MV-4-11 (cell line): ENCODE results near the gene RIPOR1.
A peak's percentile ranks its signal among the peaks of the same experiment; 100 is the strongest.
"Not testable (repeated sequence)": the region's sequence is repeated elsewhere in the genome, so short reads cannot be mapped to it uniquely, and the experiment has no call there.

Experiments
- DNase-seq: peaks from one replicate; lab custom pipeline; 2025; lab: John Stamatoyannopoulos, UW

Gene RIPOR1

DNA sequence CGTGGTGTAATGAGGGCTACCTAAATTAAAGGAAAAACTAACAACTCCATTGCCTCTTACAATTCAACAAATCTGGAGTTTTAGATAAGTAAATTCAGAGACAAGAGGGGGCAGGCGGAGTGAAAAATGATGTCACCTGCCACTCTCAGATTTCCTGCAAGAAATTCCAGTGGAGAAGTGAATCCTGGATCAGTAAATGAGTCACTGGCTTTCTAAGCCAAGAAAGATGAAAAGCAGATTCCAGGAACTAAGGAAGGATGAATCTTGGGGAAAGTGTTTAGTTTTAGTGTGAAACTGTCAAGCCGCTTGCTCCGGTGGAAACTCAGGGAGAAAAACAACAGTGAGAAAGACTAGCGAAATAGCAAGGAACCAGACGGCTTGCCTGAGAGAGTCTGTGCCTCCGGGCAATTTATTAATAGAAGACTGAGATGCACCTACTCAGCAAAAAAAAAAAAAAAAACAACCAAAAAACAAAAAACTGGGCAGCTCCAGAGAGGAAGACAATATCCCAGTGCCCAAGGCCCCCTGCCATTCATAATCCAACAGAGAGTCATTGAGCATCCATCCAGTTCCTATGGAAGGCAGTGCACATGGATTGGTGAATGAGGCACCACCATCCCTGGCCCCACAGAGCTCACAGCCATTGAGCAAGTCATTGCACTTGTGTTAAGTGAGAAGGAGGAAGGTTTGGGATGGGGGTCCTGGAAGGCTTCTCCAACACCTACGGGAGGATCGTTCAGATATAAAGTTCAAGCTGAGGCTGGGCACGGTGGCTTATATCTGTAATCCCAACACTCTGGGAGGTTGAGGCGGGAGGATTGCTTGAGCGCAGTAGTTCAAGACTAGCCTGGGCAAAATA, 12.1 kb upstream of the RIPOR1 start:
- DNase-seq = no peak

- no peak for DNase-seq
These were observed 11.5 kb upstream of the RIPOR1 start for GRCh38 chr16:67517155-67517445.

GRCh38 chr16:67517661-67518423, 10.8 kb upstream of the RIPOR1 start:
- DNase-seq = no peak

GRCh38 chr16:67518676-67519075, 10.0 kb upstream of the RIPOR1 start:
- no peak for DNase-seq

DNA sequence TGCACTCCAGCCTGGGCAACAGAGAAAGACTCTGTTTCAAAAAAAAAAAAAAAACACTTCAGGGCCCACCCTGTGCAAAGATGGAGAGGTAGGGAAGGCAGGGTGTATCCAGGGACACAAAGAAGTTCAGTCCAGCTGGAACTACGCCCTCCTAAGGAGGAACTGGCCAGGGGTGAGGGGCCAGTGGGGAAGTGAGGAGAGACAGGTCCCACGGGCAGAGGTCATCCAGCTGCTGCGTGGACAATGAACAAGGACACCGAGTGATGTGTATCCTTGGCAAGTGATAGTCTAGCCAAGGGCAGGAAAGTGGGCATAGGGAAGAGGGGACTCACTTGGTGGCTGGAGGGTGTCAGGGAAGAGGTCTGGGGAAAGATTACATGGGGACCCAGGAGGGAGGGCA, 9.4 kb upstream of the RIPOR1 start:
- DNase-seq = no peak

GRCh38 chr16:67521095-67521804, 7.4 kb upstream of the RIPOR1 start:
- peak; percentile 95 for DNase-seq

- peak; percentile 75 for DNase-seq
These were observed 3.3 kb upstream of the RIPOR1 start for GRCh38 chr16:67525176-67525860.

GRCh38 chr16:67526149-67526791, 2.4 kb upstream of the RIPOR1 start:
- DNase-seq = no peak

- no peak for DNase-seq
These were observed 397 bp downstream of the RIPOR1 start for GRCh38 chr16:67528870-67529581.

- DNase-seq = no peak
These were observed 968 bp downstream of the RIPOR1 start for GRCh38 chr16:67529582-67530012.

GRCh38 chr16:67530013-67530939, 1.6 kb downstream of the RIPOR1 start:
- no peak for DNase-seq

DNA sequence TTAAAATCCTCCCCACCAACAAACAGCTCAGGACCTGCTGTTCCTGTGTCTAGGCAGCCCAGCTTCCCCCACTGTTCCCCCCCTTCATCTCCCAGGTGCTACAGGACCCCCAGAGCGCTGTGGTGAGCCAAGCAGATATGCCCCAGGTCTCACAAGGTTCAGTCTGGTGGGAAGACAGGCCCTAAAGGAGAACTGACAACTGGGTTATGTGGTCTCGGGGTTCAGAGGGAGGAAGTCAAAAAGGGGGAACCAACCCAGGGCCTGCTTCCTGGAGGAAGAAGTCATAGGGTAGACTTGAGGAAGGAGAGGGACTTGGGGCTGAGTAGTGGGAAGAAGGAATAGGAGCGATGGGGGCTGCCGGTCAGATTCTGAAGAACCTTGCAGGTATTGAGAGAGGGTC, 2.6 kb downstream of the RIPOR1 start:
- peak; percentile 90 for DNase-seq

DNA sequence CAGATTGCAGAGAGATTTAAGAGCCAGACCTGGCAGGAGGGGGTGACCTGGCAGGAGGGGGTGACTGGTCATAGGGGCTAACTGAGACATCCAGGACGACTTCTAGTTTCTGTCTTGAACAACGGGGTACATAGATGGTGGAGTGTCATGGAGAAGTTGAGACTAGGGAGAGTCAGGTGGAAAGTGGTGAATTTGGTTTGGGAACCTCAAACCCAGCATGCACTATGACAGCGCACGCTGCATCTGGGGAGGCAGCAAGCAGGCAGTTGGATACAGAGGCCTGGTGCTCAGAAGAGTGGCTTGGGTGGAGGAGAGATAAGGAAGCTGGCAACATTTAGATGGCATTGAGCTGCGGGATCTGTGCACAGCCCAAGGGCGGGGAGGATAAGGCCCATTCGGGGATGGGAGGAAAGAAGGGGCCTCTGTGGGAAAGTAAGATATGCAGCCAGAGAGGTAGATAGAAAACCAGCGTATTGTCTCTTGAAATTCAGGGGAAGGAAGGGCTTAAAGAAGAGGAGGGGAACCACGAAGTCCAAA, 4.5 kb downstream of the RIPOR1 start:
- DNase-seq = no peak

- DNase-seq = not testable (repeated sequence)
These were observed 5.4 kb downstream of the RIPOR1 start for GRCh38 chr16:67533987-67534386.

DNA sequence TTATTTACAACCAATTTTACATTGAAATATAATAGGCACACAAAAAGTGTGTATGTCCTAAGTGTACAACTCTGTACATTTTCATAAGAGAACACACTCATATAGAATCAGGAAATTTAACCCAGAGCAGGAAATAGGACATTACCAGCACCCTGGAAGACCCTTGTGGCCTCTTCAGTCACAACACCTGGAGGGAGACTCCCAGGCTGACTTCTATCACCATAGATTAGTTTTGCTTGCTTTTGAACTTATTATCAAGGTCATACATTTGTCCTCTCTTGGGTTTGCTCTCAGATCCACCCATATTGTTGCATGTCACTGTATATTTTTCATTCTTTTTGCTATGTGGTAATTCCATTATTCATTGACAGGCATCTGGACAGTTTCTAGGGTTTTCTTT, 5.8 kb downstream of the RIPOR1 start:
- DNase-seq = no peak

DNA sequence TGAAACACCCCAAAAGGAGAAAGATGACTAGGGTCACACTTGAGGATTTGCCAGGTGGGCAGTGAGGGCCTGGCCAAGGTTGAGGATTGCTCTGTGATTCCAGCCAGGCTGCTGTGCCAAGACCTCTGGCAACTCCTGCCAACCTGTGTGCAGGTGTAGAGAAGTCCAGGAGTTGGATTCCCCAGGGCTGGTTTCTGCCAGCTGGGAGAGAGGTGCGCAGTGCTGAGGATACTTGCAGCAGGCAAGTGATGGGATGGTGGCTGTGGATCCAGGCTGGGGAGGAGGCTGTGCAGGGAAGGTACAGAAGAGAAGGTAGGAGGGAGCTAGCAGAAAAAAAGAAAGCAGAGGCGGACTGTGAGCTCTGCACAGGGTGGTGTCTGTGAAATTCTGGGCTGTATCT, 6.6 kb downstream of the RIPOR1 start:
- no peak for DNase-seq

DNA sequence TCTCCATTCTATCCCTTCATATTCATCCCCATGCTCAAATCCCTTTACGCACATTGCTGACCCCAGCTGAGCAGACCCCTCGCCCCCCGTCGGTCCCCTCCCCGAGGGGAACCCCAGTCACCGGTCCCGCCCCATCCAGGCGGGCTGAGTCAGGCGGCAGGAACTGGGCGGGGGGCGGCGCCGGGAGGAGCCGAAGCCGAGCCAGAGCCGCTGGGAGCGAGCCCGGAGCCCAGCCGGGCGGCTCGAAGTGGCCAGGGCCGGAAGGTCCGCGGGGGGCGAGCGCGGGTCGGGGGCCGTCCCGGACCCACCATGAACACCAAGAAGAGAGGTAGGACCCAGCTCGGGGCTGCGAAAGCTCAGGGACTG, 8.6 kb downstream of the RIPOR1 start:
- DNase-seq = no peak

DNA sequence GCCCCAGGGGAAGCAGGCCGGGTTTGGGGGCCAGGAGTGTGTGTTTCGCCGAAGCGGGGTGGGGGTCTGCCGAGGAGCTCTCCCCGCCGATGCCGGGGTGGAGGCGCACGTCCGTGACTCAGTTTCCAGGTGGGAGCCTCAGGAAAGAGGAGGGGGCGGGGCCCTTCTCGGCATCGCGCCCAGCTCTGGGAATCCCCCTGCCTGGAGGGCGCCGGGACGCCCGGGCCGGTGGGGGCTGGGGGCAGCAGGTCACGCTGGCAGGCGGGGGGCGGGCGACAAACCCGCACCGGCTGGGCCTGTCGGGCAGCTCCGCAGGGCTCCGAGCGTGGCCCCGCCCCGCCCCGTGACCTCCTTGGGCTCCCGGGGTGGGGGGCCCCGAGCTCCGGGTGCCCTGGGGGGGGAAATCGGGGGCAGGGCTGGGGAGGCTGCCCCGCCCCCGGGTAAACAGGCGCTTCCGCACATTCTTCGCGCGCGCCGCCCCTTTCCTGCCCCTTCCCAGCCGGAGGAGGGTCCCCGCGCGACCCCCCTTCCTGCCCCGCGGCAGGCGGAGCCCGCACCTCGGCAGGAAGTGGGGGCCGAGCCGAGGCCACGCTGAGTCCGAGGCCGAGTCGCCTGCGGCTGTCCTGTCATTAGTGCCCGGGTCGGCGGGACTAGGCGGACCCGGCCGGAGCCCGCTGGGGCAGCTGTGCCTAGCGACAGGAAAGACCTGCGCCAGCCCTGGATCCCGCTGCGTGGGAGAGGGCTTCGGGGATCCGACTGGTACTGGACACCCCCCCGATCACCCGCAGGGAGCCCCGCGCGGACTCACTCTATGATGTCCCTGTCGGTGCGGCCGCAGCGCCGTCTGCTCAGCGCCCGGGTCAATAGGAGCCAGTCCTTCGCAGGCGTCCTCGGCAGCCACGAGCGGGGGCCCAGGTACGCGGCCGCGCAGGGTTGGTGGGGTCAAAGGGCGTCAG, 9.3 kb downstream of the RIPOR1 start:
- no peak for DNase-seq

- no peak for DNase-seq
These were observed 10.1 kb downstream of the RIPOR1 start for GRCh38 chr16:67538666-67539101.
